T-helper 1 cell treated with Interleukin-12 subunit alpha and Interleukin-12 subunit beta and Interleukin-4 antibody, amounts not matched to agents 30 μg/mL and 1 μg/mL, for 36 hours (primary cell): ENCODE measurements around the gene MACROD1.

Experiments used
- H3K27ac Mint-ChIP-seq: one replicate; pipeline ENCODE4 v1.8.0; 2021; ENCODE audit warnings: mild to moderate bottlenecking, mixed read lengths
- H3K27me3 Mint-ChIP-seq: one replicate; pipeline ENCODE4 v1.8.0; 2021; ENCODE audit warnings: low read depth, mixed read lengths
- H3K36me3 Mint-ChIP-seq: one replicate; pipeline ENCODE4 v1.8.0; 2021; ENCODE audit warnings: low read depth, mixed read lengths
- H3K4me1 Mint-ChIP-seq: one replicate; pipeline ENCODE4 v1.8.0; 2021; ENCODE audit warnings: low read depth, mixed read lengths
- H3K4me3 Mint-ChIP-seq: one replicate; pipeline ENCODE4 v1.8.0; 2021; ENCODE audit warnings: mild to moderate bottlenecking, moderate library complexity, mixed read lengths
- H3K9me3 Mint-ChIP-seq: one replicate; pipeline ENCODE4 v1.8.0; 2021; ENCODE audit warnings: mixed read lengths

Gene MACROD1

GRCh38 chr11:64026575-64027205, 139.2 kb downstream of the MACROD1 start:
- no peaks in the 10 kb centered on the region for H3K36me3 Mint-ChIP-seq
- H3K27me3 Mint-ChIP-seq, result peaks cover 10% of the 10 kb centered on the region
- no peaks in the 10 kb centered on the region for H3K9me3 Mint-ChIP-seq
- no peak overlapping the region for H3K4me3 Mint-ChIP-seq
- H3K27ac Mint-ChIP-seq, result no peak overlapping the region
- H3K4me1 Mint-ChIP-seq, result no peaks in the 10 kb centered on the region

GRCh38 chr11:64025205-64025604, 140.7 kb downstream of the MACROD1 start:
- Mint-ChIP-seq H3K9me3 (no peaks in the 10 kb centered on the region), H3K27me3 (peaks cover 6% of the 10 kb centered on the region), H3K27ac (no peak overlapping the region), H3K4me3 (no peak overlapping the region), H3K36me3 (no peaks in the 10 kb centered on the region), H3K4me1 (no peaks in the 10 kb centered on the region)

GRCh38 chr11:64023712-64024710, 141.9 kb downstream of the MACROD1 start:
- H3K27me3 Mint-ChIP-seq, result peaks cover 5% of the 10 kb centered on the region
- H3K4me1 Mint-ChIP-seq, result no peaks in the 10 kb centered on the region
- no peaks in the 10 kb centered on the region for H3K36me3 Mint-ChIP-seq
- H3K9me3 Mint-ChIP-seq, result no peaks in the 10 kb centered on the region
- H3K4me3 Mint-ChIP-seq, result no peak overlapping the region
- no peak overlapping the region for H3K27ac Mint-ChIP-seq

GRCh38 chr11:64022125-64022784, 143.7 kb downstream of the MACROD1 start:
- no peak overlapping the region for H3K27ac Mint-ChIP-seq
- no peaks in the 10 kb centered on the region for H3K36me3 Mint-ChIP-seq
- peaks cover 5% of the 10 kb centered on the region for H3K27me3 Mint-ChIP-seq
- no peaks in the 10 kb centered on the region for H3K9me3 Mint-ChIP-seq
- no peak overlapping the region for H3K4me3 Mint-ChIP-seq
- no peaks in the 10 kb centered on the region for H3K4me1 Mint-ChIP-seq

DNA sequence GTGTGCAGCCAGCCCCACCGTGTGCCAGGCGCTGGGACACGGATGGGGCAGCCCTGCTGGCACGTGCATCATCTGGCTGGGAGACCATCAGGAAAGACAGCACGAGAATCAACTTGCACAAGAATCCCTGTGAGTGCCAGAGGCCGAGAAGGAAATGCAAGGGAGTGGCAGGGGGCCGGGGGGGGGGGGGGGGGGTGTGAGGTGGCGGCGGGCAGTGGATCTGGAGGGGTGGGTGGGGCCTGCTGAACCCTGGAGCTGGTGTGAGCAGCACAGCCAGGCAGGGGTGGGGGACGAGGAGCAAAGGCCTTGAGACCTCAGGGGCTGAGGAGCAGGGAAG, 144.2 kb downstream of the MACROD1 start:
- Mint-ChIP-seq H3K27me3 (peaks cover under 1% of the 10 kb centered on the region), H3K4me1 (no peaks in the 10 kb centered on the region), H3K27ac (no peak overlapping the region), H3K4me3 (no peak overlapping the region), H3K36me3 (no peaks in the 10 kb centered on the region), H3K9me3 (no peaks in the 10 kb centered on the region)

GRCh38 chr11:64020976-64021756, 144.7 kb downstream of the MACROD1 start:
- H3K4me1 Mint-ChIP-seq, result no peaks in the 10 kb centered on the region
- H3K4me3 Mint-ChIP-seq, result no peak overlapping the region
- H3K36me3 Mint-ChIP-seq, result no peaks in the 10 kb centered on the region
- no peak overlapping the region for H3K27ac Mint-ChIP-seq
- H3K27me3 Mint-ChIP-seq, result no peaks in the 10 kb centered on the region
- no peaks in the 10 kb centered on the region for H3K9me3 Mint-ChIP-seq

DNA sequence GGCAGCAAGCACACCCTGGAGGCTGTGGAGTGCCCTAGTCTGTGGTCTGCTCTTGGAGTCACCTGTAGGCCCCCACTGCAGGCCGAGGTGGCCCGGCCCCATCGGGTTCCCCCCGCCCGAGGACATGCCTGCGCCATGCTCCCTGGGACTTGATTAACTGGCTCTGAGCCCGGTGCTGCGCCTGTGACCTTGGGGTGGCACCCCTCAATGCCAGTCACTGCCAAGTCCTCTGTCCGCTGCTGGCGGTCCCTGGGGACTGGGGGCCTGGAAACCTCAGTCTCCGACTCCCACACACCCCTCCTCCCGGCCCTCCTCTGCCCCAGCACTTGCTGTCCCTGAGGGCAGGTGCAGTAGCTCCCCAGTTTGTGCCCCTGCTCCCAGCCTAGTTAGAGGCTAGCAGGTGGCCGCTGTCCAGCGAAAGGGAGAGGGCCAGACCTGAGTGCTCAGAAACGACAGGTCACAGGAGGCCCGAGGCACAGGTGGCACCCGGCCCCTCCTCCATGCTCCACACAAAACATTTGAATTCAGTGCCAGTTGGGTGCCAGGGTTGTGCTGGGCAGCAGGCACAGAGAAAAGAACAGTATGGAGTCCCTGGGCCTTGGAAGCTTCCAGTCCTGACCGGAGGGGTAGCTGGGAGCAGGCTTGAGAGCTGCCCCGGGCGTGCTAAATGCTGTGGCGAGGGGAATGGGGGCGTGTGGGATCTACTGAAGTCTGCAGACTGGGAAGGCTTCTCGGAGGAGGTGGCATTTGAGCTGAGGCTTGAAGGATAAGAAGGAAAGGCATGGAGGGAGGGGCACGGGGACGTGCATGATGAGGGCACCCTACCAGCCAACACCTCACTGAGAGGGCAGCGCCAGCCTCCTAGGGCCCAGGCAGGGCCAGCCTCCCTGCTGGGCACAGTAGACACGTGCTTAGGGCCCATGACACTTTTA, 146.5 kb downstream of the MACROD1 start:
- no peaks in the 10 kb centered on the region for H3K27me3 Mint-ChIP-seq
- H3K36me3 Mint-ChIP-seq, result no peaks in the 10 kb centered on the region
- no peaks in the 10 kb centered on the region for H3K9me3 Mint-ChIP-seq
- no peak overlapping the region for H3K27ac Mint-ChIP-seq
- no peaks in the 10 kb centered on the region for H3K4me1 Mint-ChIP-seq
- H3K4me3 Mint-ChIP-seq, result no peak overlapping the region

DNA sequence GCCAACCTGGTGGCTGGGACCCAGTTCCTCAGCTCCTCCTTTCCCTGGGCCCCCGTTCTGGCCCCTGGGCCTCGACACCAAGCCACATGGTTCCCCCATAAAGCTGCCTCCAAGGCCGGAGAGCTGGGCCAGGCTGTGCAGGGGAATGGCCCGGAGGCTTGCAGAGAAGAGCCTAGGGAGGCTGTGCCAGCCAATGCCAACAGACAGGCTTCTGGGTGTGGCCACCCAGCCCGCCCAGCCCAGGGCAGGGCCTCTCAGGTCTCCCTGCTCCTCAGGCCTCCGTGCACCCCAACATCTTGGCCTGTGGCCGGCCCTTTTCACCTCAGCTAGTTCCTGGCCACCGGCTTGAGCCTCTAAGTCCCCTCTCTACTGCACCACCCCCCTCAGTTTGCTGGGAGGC, 147.6 kb downstream of the MACROD1 start:
- Mint-ChIP-seq H3K9me3 (no peaks in the 10 kb centered on the region), H3K36me3 (no peaks in the 10 kb centered on the region), H3K4me1 (no peaks in the 10 kb centered on the region), H3K27ac (no peak overlapping the region), H3K4me3 (no peak overlapping the region), H3K27me3 (no peaks in the 10 kb centered on the region)

GRCh38 chr11:64017945-64018224, 148.0 kb downstream of the MACROD1 start:
- H3K4me3 Mint-ChIP-seq, result no peak overlapping the region
- no peak overlapping the region for H3K27ac Mint-ChIP-seq
- H3K27me3 Mint-ChIP-seq, result no peaks in the 10 kb centered on the region
- H3K9me3 Mint-ChIP-seq, result no peaks in the 10 kb centered on the region
- H3K4me1 Mint-ChIP-seq, result no peaks in the 10 kb centered on the region
- no peaks in the 10 kb centered on the region for H3K36me3 Mint-ChIP-seq

- Mint-ChIP-seq H3K27me3 (no peaks in the 10 kb centered on the region), H3K27ac (no peak overlapping the region), H3K9me3 (peaks cover 2% of the 10 kb centered on the region), H3K4me3 (no peak overlapping the region), H3K36me3 (no peaks in the 10 kb centered on the region), H3K4me1 (no peaks in the 10 kb centered on the region)
Observed at GRCh38 chr11:64015935-64016845, 149.7 kb downstream of the MACROD1 start.

- Mint-ChIP-seq H3K9me3 (peaks cover 6% of the 10 kb centered on the region), H3K36me3 (no peaks in the 10 kb centered on the region), H3K4me1 (no peaks in the 10 kb centered on the region), H3K27me3 (no peaks in the 10 kb centered on the region), H3K4me3 (no peak overlapping the region), H3K27ac (no peak overlapping the region)
Observed at GRCh38 chr11:64015510-64015909, 150.4 kb downstream of the MACROD1 start.

DNA sequence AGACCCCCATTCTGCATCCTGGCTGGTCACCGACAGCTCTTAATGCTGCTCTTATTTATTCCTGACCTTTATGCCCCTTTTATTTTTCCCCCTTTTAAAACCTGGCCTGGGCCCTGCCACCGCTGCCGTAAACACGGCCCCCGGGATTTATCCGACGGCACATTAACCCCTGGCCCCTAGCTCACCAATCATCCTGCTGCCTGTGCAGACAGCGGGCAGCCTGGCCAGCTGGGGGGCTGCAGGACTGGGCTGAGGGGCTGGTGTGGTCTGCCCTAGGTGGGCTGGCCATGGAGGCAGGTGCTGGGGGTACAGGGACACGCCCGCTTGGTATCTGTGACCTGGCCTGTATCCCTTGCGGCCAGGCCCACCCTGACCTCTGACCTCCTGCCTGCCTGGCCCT, 151.6 kb downstream of the MACROD1 start:
- Mint-ChIP-seq H3K9me3 (peaks cover 12% of the 10 kb centered on the region), H3K4me1 (no peaks in the 10 kb centered on the region), H3K27ac (no peak overlapping the region), H3K27me3 (no peaks in the 10 kb centered on the region), H3K4me3 (no peak overlapping the region), H3K36me3 (no peaks in the 10 kb centered on the region)
